Body of pancreas (tissue), 4 donors: Measurements from ENCODE around the gene ZNF516.

ENCODE experiments used
- POLR2A ChIP-seq, 3 donors: fragments of 450-650 bp; IDR thresholded peaks; one replicate each; pipeline ENCODE4 v1.6.1; 2016; ENCODE audit warnings: antibody characterized with exemption in 3 of 3, mild to moderate bottlenecking in 2 of 3
- TF ChIP-seq, protein P1 (sequence below), 7 experiments: fragments of 450-650 bp in 4 of 7; fragments of 200-600 bp in 3 of 7; sonication (generic) in 3 of 7; IDR thresholded peaks; one replicate each; pipeline ENCODE4 v1.5.1; 2016 to 2019; ENCODE audit warnings: antibody characterized with exemption in 7 of 7

DNA sequence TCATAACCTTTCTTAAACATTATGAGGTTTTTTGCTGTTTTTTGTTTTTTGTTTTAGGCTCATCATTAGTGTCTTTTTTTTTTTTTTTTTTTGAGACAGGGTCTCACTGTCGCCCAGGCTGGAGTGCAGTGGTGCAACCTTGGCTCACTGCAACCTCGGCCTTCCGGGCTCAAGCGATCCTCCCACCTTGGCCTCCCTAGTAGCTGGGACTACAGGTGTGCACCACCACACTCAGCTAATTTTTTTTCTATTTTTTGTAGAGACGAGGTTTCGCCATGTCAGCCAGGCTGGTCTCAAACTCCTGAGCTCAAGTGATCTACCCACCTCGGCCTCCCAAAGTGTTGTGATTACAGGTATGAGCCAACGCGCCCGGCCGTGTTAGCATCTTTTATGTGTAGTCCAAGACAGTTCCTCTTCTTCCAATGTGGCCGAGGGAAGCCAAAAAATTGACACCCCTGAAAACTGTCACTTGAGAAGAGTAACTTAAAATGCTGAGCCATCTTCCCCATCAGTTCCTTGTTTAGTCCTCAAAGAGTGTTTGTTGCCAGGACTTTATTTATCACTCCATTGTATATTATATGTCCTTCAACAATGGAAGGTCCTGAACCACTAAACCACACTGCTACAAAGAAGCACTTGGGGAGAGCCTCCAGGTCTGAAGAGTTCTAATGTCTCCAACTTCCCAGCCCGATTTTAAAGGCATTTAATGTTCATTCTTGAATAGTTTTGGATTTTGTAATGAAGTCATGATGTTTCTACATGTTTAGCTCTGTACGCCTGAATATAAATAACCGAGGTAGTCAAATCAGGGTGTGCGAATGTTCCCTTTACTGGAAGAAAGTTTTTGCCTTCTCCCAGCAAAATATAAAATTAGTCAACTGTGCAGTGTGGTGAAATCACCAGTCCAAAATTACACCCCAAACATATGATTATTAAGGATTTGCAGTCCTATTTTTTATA is 26.4 kb downstream of the ZNF516 start:
- TF ChIP-seq, protein P1, sequence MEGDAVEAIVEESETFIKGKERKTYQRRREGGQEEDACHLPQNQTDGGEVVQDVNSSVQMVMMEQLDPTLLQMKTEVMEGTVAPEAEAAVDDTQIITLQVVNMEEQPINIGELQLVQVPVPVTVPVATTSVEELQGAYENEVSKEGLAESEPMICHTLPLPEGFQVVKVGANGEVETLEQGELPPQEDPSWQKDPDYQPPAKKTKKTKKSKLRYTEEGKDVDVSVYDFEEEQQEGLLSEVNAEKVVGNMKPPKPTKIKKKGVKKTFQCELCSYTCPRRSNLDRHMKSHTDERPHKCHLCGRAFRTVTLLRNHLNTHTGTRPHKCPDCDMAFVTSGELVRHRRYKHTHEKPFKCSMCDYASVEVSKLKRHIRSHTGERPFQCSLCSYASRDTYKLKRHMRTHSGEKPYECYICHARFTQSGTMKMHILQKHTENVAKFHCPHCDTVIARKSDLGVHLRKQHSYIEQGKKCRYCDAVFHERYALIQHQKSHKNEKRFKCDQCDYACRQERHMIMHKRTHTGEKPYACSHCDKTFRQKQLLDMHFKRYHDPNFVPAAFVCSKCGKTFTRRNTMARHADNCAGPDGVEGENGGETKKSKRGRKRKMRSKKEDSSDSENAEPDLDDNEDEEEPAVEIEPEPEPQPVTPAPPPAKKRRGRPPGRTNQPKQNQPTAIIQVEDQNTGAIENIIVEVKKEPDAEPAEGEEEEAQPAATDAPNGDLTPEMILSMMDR (IDR thresholded peaks at IDR 0.05) = no peak
- TF ChIP-seq POLR2A (IDR thresholded peaks at IDR 0.05) = no peak
